Endometrial microvascular endothelial cells (primary cell): ENCODE results near the gene MEG3. TPM values are rescaled to one million over a fixed set of nuclear protein-coding genes. Genes with fewer than 3 reads are reported as not detected.

ENCODE experiments used
- in situ Hi-C: cut with HindIII; loops from 2 replicates; pipeline ENCODE4 v1.10.0; 2017; ENCODE audit warnings: low sequenced_read_pairs, low pct_unique_long_range_greater_than_20kb; ENCODE audit errors: inconsistent ontology term
- total RNA-seq: library from RNA; depleted of rRNA; stranded (reverse); fragments of >200 nt; gene quantifications from one replicate; pipeline ENCODE4 v1.2.3, GENCODE V29; 2015; ENCODE audit errors: inconsistent ontology term

MEG3 gene
- total RNA-seq, 1 donor from 2014 or later, result 107 TPM

DNA sequence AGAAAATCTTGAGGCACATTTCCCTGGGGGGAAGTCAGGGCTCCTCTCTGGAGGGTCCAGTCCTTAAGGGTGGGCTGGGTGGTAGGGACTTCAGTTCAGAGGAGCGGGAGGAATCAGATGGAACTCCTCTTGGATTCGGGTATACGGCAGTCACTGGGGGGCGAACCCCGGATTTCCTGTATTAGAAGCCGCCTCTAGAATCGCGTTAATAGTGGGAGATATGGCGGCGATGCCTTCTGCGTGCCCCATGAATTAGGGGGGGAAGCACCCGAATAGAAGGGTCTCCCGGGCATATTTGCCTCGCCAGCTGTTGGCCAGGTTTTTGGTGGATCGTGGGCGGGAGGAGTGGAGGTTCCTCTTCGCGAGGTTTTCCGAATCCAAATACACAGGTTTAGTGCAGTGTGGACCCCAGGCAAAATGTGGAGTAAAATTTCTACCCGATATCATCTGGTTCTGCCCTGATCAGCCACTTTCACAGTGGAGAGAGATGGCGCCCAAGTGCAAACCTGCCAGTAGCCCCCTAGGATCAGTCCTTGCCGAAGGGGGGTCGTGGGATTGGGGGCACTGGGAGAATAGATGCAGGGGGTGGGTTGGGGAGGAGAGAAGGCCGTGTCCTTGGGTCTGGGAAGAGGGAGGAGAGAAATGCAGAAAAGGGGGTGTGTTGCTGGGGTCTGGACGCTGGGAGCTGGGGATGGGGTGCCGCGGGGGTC, 628 bp downstream of the MEG3 start:
- in situ Hi-C loops, result no loop called here

DNA sequence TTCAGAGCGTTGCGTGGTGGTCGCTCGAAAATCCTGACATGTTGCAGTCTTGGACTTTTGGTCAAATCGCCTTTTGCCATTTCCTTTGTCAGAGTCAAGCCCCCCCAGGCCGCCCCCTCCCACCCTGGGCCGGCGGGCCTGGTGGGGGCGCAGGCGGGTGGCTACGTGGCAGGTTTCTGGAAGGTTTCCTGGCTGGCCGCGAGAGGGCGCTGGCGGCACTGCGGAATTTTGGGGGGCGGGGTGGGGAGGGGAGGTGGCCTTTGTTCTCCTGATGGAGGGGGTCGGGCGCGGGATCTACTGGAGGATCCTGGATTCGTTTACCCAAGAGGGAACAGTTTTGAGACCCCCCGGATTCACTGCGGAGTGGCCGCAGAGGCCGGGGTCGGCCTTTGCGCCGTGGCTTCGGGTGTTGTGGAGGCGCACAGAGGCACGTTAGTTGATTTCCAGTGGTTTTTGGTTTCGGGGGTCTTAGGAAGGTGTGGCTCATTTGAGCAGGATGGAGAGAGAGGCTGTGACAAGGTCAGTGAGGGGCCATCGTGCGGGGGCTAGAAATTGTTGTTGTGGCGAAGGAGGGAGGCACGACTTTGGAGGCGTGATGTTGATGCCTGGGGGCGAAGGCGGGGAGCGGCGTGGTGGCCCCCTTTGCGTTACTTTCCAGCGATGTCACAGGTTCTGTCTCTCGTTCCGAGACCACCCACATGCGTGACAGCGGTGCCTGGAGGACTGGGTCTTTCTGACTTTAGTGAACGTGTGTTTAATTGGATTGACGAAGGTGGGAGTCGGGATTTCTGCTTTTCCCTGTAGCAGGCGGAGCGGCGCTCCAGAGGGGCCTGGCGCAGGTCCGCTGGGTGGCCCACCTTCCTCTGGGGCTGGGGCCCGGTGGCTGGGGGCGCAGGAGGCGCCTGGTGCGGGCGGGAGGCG, 1.4 kb downstream of the MEG3 start:
- in situ Hi-C loops, result no loop called here

GRCh38 chr14:100828031-100828769, 2.3 kb downstream of the MEG3 start:
- in situ Hi-C loops, result no loop called here

DNA sequence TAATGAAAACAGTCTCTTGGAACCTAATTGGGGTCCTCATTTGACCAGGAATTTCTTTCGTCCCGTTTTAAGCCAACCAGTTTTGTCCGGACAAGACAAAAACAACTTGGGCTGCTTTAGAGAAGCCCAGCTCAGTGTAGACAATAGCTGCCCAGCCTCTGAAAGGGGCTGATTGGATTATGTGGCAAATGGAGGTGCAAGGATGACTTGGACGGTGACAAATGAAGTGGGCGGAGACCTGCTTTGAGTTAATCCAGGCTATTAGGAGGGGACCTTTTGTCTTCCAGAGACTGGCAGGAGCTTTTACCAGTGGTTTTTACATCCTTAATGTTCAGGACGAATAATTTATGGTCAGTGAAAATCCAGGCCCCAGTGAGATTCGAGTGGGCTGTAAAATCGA, 4.8 kb downstream of the MEG3 start:
- in situ Hi-C loops, result no loop called here

GRCh38 chr14:100832311-100832960, 6.5 kb downstream of the MEG3 start:
- in situ Hi-C loops, result no loop called here

- in situ Hi-C loops, result no loop called here
Observed at GRCh38 chr14:100834082-100834793, 8.3 kb downstream of the MEG3 start.

- in situ Hi-C loops, result no loop called here
Observed at GRCh38 chr14:100834794-100835547, 9.1 kb downstream of the MEG3 start.

- in situ Hi-C loops, result no loop called here
Observed at GRCh38 chr14:100835548-100836310, 9.8 kb downstream of the MEG3 start.

DNA sequence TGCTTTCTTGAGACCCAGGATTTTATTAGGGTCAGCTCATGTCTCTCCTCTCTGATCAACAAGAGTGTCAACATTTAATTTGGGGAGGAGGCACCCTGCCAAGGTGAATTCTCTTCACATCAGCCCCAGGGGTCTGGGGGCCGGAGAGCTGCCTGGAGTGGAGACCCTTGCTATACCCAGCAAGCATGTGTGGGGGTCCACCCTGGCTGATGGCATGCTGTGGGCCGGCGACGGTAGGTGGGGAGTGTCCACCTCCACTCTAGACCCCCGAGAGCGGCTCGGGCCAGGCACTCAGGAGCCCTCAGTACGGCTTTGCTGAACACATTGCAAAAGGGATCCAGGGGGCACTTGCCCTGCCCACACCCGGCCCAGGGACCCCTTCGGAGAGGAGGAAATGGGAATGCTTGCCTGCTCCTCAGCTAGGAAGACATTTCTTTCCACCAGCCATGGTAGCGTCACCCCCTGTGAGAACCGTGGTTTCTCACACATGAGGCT, 10.4 kb downstream of the MEG3 start:
- in situ Hi-C loops, result no loop called here

- in situ Hi-C loops, result no loop called here
Observed at GRCh38 chr14:100836941-100837804, 11.3 kb downstream of the MEG3 start.

DNA sequence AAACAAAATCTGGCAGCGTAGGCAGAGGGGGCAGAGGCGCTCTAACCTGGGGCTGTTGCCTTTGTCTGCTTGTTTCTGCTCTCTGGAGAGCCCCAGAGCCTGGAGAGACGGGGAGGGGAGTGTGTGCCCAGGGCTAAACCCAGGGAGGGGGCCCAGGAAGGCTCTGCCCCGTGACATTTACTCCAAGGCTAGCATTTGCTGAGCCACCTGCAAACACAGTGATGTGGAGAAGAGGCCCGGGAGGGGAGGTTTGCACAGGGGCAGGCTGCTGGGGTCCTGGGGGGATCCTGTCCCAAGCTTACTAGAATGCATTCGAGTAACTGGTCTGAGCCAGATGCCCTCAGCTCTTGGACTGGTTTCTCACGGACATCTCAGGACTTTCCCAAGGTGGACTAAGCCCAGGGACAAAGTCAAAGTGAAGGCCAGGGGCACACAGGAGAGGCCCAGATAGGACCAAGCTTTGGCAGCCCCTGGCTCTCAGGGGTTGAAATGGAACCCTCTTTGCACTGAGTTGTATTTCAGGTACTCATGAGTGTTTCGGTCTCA, 12.0 kb downstream of the MEG3 start:
- in situ Hi-C loops, result no loop called here

DNA sequence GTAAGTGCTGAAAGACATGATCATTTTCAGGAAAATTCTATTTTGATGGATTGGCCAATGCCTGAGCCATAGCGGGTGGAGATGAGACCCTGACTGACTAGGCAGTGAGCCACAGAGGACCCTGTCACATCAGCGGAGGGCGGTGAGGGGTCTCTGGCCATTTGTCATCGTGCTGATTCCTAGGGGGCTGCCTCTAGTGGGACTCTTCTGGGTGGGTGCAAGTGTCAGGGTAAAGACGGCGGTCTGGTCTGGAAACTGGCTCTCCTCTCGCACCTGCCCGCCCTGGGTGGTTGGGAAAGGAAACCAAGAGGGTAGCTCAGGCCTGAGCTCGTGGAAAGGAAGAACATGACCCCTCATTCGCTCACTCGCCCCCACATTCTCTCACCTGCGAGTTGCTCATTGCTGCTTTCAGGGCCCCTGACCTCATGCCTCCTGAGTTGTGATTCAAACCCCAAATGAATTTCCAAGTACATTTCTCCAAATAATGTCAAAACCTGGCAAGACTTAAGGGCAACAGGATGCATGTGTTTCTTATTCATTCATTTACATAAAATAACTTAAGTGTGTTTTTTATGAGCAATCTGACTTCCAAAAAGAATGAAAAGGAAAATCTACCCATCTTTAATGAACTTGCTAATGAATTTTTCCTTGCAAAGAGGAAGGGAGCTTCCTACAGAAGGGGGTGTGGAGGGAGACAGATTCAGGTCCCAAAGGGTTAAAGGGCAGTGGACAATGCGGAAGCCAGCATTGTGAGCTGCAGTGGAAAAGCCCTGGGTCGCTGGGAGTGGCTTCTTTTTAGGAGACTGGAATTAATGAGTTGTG, 12.8 kb downstream of the MEG3 start:
- in situ Hi-C loops, result no loop called here

DNA sequence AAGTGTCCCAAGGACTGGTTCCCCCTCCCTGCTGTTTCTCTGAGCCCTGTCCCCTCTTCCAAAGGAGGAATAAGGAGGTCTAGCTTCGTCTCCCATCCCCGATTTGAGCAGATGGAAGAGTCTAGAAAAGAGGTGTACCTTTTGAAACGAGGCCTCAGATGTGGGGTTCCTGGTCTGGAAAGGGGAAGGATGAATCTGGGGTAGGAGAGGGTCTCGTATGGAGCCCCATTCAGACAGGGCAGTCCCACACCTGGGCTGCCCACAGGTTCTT, 13.3 kb downstream of the MEG3 start:
- in situ Hi-C loops, result no loop called here

GRCh38 chr14:100839681-100840111, 13.8 kb downstream of the MEG3 start:
- in situ Hi-C loops, result no loop called here
